Measurements from ENCODE around the gene PSD4.

The PSD4 gene

DNA sequence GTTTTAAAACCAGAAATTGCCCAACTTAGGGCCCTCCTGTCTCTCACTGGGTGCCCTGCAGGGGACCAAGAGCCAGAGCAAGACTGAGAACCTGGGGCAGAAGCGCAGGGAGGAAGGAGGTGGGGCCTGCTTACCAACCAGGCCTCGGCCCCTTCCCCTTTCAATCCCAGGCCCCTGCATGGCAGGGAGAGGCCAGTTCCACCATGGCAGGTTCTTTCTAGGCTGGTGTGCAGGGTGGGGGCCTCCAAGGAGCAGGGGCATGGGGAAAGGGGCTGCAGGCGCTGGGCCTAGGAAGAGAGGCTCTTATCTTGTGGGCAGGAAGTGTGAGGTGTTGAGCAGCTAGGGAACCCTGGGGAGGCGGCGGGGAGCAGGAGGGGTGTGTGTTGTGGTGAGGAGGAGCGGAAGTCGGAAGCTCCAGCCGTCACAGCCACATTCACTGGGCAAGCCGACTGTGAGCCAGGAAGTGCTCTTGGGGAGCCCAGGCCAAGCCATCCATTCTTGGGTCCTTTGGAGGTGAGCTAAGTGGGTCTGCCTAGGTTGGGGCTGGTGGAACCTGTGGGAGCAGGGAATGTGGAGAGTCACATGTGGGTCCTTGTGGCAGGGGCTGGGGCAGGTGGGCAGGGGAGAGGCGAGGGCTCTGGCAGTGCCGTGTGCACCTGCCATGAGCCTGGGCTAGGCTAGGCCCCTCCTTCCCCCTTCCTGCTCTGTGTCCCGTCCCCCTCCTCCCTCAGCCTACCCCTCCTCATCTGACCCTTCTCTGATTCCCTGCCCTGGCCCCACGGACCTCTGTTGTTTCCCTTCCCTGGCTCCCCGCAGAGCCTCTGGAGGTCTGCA, at the start of gene PSD4:
Gene PSD4 (plus strand): TSS at position 430 of the 834 bp plus-strand sequence. CDS start 8,486 bp downstream, outside the sequence.
- peak; percentile 79 for DNase-seq (ENCODE audit: low read depth in 2 of 2)

DNA sequence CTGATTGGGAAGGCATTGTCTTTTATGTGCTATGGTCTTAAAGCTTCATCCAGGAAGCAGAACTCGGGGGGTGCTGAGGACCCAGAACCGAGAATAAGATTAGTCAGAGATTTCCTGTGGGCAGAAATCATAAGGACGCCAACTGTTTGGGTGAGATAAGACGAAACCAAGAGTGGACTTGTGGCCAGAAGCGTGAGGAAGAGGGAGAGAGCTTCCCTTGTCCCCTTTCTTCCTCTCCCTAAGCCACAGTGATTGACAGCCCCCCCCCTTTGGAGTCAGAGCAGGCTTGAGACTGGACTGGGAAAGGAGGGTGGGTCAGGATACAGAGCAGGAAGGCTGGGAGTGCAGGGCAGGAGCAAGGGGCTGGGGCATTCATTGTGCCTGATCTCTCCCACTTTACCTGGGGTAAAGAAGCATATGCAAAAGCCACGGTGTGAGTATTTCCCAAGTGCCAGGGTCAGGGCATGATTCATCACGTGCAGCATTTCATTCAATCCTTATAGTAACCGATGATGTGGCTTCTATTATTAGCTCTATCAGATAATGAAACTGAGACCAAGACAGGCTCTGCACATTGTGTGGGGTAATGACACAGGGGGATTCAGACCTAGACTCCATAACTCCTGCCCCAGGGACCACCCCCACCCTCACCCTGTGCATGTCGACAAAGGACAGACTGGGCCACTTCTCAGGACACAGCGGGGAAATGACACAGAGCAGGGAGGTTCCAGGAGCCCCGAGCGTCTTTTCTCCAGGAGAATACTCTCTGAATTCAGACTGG, 49.4 kb upstream of the PSD4 start:
- DNase-seq (ENCODE audit: low read depth in 2 of 2), result no peak

DNA sequence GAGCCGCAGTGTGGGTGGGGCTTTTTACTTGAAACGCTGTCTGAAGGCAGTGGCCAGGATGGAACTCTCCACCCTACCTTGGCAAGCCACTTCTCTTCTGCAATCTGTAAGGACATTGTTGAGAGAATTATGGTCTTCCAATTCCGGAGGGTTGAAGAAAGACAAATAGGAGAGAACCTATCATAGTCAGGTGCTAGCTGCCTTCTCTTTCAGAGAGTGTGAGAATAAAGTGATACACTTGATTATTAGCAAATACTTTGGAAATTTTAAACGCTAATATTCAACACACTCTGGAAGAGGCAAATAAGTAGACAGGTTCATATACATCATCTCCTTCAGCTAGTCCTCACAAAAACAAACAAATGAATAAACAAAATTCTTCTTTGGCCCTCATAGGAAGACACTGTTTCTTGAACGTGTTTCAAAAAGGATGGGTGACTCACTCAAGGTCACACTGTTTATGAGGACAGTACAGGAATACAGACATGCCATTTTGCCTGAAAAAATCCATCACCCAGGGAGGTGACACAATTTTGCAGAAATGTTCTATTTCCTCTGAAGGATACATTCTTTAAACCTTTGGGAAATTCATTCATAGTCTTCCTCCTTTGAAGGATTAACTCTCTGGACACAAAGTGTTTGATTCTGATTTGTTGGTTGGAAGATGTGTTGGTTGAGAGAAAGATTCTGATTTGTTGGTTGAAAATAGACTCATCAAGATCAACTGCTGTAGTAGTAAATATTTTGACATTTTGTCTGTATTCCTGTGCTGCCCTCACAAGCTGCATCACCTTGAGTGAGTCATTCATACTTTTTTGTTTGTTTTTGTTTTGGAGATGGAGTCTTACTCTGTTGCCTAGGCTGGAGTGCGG, 48.6 kb upstream of the PSD4 start:
- DNase-seq (ENCODE audit: low read depth in 2 of 2), result no peak

DNA sequence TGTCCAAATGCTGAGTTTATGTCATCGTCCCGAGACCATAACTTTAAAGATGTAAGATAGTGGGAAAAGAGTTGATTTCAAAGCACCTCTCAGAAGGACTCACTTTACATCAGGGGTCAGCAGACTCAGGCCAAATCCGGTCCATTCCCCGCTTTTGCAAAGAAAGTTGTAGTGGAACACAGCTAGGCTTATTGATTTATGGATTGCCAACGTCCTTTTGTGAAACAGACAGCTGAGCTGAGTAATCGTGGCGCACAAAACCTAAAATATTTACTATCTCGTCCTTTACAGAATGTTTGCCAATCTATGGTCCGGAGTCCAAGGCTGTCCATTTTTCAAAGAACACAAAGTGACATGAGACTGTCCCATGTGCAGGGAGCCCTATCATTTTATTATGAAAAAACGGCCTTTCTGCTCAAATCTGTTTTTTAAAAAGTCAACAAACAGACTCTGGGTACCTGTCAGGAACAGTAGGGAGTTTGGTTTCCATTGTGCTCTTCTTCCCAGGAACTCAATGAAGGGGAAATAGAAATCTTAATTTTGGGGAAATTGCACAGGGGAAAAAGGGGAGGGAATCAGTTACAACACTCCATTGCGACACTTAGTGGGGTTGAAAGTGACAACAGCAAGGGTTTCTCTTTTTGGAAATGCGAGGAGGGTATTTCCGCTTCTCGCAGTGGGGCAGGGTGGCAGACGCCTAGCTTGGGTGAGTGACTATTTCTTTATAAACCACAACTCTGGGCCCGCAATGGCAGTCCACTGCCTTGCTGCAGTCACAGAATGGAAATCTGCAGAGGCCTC, 46.7 kb upstream of the PSD4 start, which contains the start of gene IL1RN:
Gene IL1RN (plus strand): TSS at position 754 of the 801 bp plus-strand sequence. CDS start 27 bp downstream, at position 781.
- no peak for DNase-seq (ENCODE audit: low read depth in 2 of 2)

DNA sequence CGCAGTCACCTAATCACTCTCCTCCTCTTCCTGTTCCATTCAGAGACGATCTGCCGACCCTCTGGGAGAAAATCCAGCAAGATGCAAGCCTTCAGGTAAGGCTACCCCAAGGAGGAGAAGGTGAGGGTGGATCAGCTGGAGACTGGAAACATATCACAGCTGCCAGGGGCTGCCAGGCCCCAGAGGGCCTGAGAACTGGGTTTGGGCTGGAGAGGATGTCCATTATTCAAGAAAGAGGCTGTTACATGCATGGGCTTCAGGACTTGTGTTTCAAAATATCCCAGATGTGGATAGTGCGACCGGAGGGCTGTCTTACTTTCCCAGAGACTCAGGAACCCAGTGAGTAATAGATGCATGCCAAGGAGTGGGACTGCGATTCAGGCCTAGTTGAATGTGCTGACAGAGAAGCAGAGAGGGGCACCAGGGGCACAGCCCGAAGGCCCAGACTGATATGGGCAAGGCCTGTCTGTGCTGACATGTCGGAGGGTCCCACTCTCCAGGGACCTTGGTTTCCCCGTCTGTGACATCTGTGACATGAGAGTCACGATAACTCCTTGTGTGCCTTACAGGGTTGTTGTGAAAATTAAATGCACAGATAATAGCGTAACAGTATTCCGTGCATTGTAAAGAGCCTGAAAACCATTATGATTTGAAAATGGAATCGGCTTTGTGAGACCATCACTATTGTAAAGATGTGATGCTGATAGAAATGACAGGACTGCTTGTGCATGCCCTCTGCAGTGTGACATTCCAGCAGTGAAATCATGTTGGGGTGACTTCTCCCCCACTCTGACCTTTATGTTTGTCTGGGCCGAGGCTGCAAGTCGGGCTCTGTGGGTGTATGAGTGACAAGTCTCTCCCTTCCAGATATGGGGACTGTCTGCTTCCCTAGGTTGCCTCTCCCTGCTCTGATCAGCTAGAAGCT, 45.9 kb upstream of the PSD4 start:
- DNase-seq (ENCODE audit: low read depth in 2 of 2), result no peak

DNA sequence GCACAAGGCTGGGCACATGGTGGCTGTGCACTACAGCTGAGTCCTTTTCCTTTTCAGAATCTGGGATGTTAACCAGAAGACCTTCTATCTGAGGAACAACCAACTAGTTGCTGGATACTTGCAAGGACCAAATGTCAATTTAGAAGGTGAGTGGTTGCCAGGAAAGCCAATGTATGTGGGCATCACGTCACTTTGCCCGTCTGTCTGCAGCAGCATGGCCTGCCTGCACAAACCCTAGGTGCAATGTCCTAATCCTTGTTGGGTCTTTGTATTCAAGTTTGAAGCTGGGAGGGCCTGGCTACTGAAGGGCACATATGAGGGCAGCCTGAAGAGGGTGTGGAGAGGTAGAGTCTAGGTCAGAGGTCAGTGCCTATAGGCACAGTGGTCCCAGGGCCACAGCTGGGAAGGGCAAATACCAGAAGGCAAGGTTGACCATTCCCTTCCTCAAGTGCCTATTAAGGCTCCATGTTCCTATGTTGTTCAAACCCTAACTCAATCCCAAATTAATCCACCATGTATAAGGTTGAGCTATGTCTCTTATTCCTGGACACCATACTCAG, 44.2 kb upstream of the PSD4 start:
- no peak for DNase-seq (ENCODE audit: low read depth in 2 of 2)

DNA sequence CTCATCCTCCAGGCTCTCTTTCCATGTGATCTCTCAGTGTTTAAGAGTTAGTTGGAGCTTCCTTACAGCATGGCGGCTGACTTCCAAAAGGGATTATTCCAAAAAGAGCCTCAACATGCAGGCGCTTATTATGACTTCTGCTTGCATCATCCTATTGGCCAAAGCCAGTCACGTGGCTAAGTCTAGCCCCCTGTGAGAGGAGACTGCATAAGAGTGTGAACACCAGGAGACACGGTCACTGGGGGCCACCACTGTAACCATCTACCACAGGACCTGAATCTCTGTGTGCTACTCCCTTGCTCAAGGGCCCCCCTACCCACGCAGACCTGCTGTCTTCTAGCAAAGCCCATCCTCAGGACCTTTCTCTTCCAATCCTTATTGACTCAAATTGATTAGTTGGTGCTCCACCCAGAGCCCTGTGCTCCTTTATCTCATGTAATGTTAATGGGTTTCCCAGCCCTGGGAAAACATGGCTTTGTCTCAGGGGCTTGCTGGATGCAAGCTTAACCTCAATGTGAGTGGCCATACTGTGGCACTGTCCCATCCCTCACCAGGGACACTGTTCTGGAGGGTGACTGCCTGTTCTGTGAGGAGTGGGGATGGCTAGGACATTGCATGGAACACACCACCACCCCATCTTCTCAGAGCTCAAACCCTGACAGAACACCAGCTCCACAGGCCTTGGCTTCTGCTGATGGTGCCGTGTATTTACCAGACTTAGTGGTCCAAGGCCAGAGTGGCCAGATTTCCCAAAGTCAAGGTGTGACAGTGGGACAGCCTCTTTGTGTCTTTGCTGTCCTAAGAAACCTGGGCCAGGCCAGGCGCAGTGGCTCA, 42.2 kb upstream of the PSD4 start:
- no peak for DNase-seq (ENCODE audit: low read depth in 2 of 2)

DNA sequence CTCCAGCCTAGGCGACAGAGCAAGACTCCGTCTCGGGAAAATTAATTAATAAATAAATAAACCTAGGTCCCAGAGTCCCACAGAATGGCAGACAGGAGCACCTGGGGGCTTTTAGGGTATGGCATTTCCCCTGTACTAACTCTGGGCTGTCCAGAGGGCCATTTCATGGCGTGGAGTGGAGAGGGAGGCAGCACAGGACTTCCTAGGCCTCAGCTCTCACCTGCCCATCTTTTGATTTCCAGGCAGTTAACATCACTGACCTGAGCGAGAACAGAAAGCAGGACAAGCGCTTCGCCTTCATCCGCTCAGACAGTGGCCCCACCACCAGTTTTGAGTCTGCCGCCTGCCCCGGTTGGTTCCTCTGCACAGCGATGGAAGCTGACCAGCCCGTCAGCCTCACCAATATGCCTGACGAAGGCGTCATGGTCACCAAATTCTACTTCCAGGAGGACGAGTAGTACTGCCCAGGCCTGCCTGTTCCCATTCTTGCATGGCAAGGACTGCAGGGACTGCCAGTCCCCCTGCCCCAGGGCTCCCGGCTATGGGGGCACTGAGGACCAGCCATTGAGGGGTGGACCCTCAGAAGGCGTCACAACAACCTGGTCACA, 41.3 kb upstream of the PSD4 start:
- DNase-seq (ENCODE audit: low read depth in 2 of 2), result no peak

DNA sequence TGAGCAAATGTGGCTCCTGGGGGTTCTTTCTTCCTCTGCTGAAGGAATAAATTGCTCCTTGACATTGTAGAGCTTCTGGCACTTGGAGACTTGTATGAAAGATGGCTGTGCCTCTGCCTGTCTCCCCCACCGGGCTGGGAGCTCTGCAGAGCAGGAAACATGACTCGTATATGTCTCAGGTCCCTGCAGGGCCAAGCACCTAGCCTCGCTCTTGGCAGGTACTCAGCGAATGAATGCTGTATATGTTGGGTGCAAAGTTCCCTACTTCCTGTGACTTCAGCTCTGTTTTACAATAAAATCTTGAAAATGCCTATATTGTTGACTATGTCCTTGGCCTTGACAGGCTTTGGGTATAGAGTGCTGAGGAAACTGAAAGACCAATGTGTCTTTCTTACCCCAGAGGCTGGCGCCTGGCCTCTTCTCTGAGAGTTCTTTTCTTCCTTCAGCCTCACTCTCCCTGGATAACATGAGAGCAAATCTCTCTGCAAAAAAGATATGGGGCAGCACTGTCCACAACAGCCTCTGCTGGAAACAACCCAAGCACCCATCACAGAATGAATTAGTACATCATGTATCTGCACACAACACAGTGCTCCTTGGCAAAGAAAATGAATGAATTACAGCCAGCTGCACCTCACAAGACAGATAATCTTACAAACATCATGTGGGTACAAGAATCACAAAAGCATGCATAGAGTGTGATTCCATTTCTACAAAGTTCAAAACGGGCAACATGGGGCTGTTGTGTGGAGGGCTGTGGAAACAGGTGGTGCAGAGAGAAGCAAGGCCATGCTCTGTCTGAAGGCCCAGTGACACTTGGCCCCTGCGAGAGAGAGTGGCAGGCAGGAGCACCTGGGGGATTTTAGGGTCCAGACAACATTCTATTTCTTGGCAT, 39.8 kb upstream of the PSD4 start:
- DNase-seq (ENCODE audit: low read depth in 2 of 2), result no peak

DNA sequence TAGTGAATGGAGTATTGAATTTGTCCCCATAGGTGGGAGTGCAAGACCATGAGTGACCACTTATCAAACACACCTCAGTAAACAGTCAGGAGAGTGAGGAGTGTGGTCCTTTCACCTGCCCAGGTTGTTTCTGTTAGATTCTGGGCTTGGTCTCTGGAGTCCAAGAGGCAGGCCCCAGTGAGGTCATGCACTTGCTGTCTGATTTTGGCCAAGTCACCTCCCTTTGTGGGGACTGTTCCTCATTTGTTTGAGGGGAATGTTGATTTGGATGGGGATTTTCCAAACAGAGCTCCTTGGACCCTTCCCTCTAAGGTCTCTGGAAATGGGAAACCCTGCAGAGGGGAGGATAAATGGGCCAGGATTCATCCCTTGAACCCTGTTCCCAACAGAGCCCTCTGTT, 39.1 kb upstream of the PSD4 start:
- no peak for DNase-seq (ENCODE audit: low read depth in 2 of 2)

DNA sequence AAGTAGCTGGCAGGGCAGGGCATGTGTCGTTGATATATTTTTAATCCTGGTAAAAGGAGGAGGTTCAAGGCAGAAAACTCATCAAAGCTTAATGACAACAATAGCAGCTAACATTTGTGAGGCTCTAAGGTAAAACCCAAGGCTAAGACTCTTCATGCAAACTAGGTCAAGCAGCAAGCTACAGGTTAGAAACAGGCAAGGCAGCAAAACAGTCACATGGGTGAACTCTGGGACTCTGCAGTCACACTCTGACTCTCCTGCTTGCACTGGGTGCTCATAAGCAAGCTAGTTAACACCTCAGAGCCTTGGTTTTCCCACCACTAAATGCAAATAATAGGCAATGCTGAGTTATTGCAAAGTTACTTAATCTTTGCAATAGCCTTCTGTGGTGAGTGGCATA, 38.5 kb upstream of the PSD4 start:
- no peak for DNase-seq (ENCODE audit: low read depth in 2 of 2)

DNA sequence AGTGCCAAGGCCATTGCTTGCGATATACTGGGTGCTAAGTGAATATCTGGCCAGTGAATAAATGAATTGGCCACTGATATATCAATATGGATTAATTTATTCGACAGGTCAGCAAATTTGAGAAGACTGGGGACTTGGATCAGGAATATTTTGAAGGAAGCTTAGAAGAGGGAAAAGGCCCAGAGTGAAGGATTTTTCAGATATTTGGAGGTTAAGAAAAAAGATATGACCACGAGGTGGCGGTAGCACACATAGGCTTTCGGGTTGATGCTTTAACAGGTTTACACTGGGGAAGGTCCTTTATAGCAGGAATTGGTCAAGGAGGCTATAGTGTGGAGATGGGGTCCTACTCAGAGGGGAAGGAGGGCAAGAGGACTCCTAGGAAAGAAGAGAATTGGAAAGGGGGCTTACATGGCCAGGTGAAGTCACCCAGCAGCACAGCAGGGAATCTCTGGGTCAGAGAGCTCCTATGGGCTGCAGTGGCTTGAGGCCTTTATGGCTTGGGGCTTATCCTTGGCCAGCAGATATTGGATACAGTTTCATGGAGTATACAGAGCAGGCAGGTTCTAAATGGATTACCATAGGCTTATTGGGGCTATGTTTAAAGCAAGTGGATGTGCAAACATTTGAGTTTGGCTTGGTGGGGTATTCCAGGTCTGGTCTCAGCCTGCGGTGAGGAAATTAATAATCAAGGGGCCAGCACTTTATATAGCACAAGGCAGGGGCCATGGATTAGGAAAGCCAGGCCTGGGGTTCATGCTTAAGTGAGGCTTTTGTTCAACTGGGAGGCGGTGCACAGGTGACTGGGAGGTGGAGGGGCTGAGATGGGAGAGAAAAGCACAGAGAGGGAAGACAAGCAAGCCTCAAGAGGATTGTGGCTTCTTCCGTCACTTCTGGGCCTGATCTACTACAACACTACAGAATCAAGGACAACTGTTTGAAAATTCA, 36.7 kb upstream of the PSD4 start:
- no peak for DNase-seq (ENCODE audit: low read depth in 2 of 2)

DNA sequence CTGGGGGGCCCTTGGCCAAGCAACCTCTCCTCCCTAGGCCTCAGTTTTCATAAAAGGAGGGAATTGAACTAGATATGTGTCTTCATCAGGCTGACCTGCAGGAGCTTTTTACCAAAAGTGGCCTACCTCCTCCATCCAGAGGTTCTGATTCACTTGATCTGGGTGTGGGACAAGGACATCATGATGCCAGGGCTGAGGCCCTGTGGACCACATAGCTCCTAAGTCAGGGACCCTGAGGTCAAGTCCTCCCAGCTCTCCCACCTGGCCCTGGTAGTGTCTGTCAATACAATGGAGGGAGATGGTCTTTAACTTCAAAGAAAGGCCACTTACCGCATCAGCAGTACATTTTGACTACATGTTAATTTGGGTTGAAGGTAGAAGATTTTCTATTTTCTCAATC, 35.9 kb upstream of the PSD4 start:
- DNase-seq (ENCODE audit: low read depth in 2 of 2), result no peak

DNA sequence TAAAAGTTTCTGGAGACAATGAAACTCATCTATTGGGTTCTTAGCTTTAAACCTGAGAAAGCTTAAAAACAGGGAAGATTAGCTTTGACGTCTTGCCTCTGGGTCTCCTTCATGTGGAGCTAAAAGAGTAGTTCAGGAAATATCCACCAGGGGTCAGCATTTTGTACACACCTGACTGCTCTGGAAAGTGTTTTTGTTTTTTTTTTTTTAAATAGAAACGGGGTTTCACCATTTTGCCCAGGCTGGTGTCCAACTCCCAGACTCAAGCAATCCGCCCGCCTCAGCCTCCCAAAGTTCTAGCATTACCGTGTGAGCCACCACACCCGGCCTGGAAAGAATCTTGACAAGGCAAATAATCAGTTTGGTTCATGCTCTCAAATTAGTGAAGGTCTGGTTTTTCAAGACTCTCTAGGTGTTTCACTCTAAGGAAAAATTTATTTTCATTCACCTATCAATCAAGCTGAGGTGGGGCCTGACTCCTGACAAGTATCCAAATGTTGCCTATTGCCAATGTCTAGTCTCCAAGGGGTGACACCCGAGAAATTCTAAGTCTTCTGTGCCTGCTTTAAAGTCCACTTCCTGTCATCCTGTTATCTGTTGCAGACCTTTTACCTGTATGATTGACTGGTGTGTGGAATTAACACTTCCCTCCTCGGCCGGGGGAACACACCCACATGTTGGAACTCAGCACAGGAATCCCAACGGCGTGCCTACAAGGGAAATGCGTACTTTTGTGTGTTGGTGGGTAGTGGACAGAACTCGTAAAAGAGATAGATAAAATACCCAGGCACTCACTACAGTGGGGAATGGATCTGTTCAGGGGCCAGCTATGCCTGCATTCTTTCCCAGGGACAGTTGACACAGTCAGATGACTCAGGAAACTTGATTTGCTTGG, 35.1 kb upstream of the PSD4 start:
- DNase-seq (ENCODE audit: low read depth in 2 of 2), result no peak

DNA sequence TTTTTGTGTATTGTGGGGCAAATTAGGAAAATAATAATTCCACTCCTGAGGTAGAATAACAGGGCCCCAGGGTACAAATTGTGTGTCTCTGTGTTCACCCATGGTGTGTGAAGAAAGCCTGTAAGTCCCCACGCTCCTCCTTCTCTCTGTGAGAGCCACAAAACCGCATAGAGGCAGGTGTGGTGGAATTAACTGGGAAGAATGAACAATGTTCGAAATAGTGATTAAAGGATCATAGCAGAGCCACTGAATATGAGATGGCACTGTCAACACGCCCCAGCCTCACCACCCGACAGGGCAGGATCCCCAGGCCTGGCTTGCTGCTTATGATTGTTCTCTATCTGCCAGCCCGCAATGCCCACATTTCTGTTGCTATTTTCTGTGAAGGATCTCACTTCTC, 32.3 kb upstream of the PSD4 start:
- DNase-seq (ENCODE audit: low read depth in 2 of 2), result no peak
